ENCODE results near the gene SLC28A1. TPM values are rescaled to one million over a fixed set of nuclear protein-coding genes. Genes with fewer than 3 reads are reported as not detected.

The SLC28A1 gene
- total and polyA plus RNA-seq, 2 donors (not counting 1 experiment from before 2014, with no cell fraction given), result not detected

- TF ChIP-seq CTCF (IDR thresholded peaks at IDR 0.05), result no peak
- no peak for TF ChIP-seq EZH2 (IDR thresholded peaks at IDR 0.05; ENCODE audit: borderline replicate concordance, insufficient read depth, low read depth, low read length, poor library complexity, severe bottlenecking)
- no peak overlapping the region for H2AFZ ChIP-seq (ENCODE audit: insufficient read depth, low read depth, low read length, poor library complexity, severe bottlenecking)
Observed at GRCh38 chr15:84904419-84904818, 20.0 kb downstream of the SLC28A1 start.

GRCh38 chr15:84905016-84905916 is 20.8 kb downstream of the SLC28A1 start:
- Mint-ChIP-seq H3K9me3 (ENCODE audit: insufficient read depth) (peaks cover 2% of the 10 kb centered on the region), H3K4me1 (no peaks in the 10 kb centered on the region), H3K27ac (no peak overlapping the region), H3K4me3 (no peak overlapping the region), H3K27me3 (no peaks in the 10 kb centered on the region)
- ChIA-PET CTCF (no interaction called here), POLR2A (no interaction called here)
- H2AFZ ChIP-seq (ENCODE audit: insufficient read depth, low read depth, low read length, poor library complexity, severe bottlenecking), result no peak overlapping the region
- intact Hi-C loops (cut with micrococcal nuclease), result no loop called here
- TF ChIP-seq CTCF (IDR thresholded peaks at IDR 0.05) (no peak), EZH2 (IDR thresholded peaks at IDR 0.05; ENCODE audit: borderline replicate concordance, insufficient read depth, low read depth, low read length, poor library complexity, severe bottlenecking) (no peak)
- H3K4me1 ChIP-seq (ENCODE audit: control insufficient read depth in 2 of 2, insufficient read depth in 2 of 2, low read length in 2 of 2), result no peaks in the 10 kb centered on the region
- no peak overlapping the region for H3K4me3 ChIP-seq (ENCODE audit: control extremely low read depth in 1 of 5, extremely low read depth in 1 of 5, insufficient read depth in 1 of 5, low read depth in 2 of 5, low read length in 4 of 5)
- no peaks in the 10 kb centered on the region for H3K27me3 ChIP-seq (replicated peaks in 1 of 4; ENCODE audit: control extremely low read depth in 1 of 4, control insufficient read depth in 3 of 4, insufficient read depth in 4 of 4, low read length in 3 of 4)
- H3K4me2 ChIP-seq (replicated peaks; ENCODE audit: low read depth, low read length, poor library complexity, severe bottlenecking), result no peak overlapping the region
- H3K79me2 ChIP-seq (ENCODE audit: control insufficient read depth, insufficient read depth, low read length), result no peaks in the 10 kb centered on the region
- no peak overlapping the region for H3K9ac ChIP-seq (ENCODE audit: low read length)
- 92% methylated on average over 14 of the region's 15 CpGs for WGBS (ENCODE audit: insufficient coverage)
- H4K20me1 ChIP-seq (ENCODE audit: control insufficient read depth, insufficient read depth, low read length, poor library complexity, severe bottlenecking), result no peaks in the 10 kb centered on the region
- H3K27ac ChIP-seq (ENCODE audit: low read length in 2 of 2), result no peak overlapping the region
- H3K9me3 ChIP-seq (ENCODE audit: control extremely low read depth in 1 of 3, control insufficient read depth in 2 of 3, insufficient read depth in 1 of 3, low read length in 2 of 3), result peaks cover 0 to 11% (median 0%) of the 10 kb centered on the region in 3 donors
- DNase-seq (no peak), ATAC-seq (ENCODE audit: low read depth) (no peak)
- H3K36me3 ChIP-seq (replicated peaks in 1 of 2; ENCODE audit: control extremely low read depth in 1 of 2, control insufficient read depth in 1 of 2, extremely low read depth in 1 of 2, insufficient read depth in 2 of 2, low read length in 1 of 2), result no peaks in the 10 kb centered on the region

More at GRCh38 chr15:84904419-84904818, 20.0 kb downstream of the SLC28A1 start:
- no peak for DNase-seq
- Histone ChIP-seq H3K79me2 (ENCODE audit: control insufficient read depth, insufficient read depth, low read length) (no peaks in the 10 kb centered on the region), H3K9ac (ENCODE audit: low read length) (no peak overlapping the region), H3K27me3 (replicated peaks in 1 of 4; ENCODE audit: control extremely low read depth in 1 of 4, control insufficient read depth in 3 of 4, insufficient read depth in 4 of 4, low read length in 3 of 4) (no peaks in the 10 kb centered on the region), H3K27ac (ENCODE audit: low read length in 2 of 2) (no peak overlapping the region), H3K36me3 (replicated peaks in 1 of 2; ENCODE audit: control extremely low read depth in 1 of 2, control insufficient read depth in 1 of 2, extremely low read depth in 1 of 2, insufficient read depth in 2 of 2, low read length in 1 of 2) (no peaks in the 10 kb centered on the region), H3K9me3 (ENCODE audit: control extremely low read depth in 1 of 3, control insufficient read depth in 2 of 3, insufficient read depth in 1 of 3, low read length in 2 of 3) (peaks cover 0 to 16% (median 0%) of the 10 kb centered on the region in 3 donors), H3K4me1 (ENCODE audit: control insufficient read depth in 2 of 2, insufficient read depth in 2 of 2, low read length in 2 of 2) (no peaks in the 10 kb centered on the region), H4K20me1 (ENCODE audit: control insufficient read depth, insufficient read depth, low read length, poor library complexity, severe bottlenecking) (no peaks in the 10 kb centered on the region), H3K4me3 (ENCODE audit: control extremely low read depth in 1 of 5, extremely low read depth in 1 of 5, insufficient read depth in 1 of 5, low read depth in 2 of 5, low read length in 4 of 5) (no peak overlapping the region), H3K4me2 (replicated peaks; ENCODE audit: low read depth, low read length, poor library complexity, severe bottlenecking) (no peak overlapping the region)
- H3K9me3 Mint-ChIP-seq (ENCODE audit: insufficient read depth), result peaks cover 2% of the 10 kb centered on the region
- H3K4me3 Mint-ChIP-seq, result no peak overlapping the region
- ATAC-seq (ENCODE audit: low read depth), result no peak
- peaks cover 4% of the 10 kb centered on the region for H3K27me3 Mint-ChIP-seq
- ChIA-PET CTCF (no interaction called here), POLR2A (no interaction called here)
- 100% methylated on average over 2 of the region's 2 CpGs for WGBS (ENCODE audit: insufficient coverage)
- no peak overlapping the region for H3K27ac Mint-ChIP-seq
- H3K4me1 Mint-ChIP-seq, result no peaks in the 10 kb centered on the region
- intact Hi-C loops (cut with micrococcal nuclease), result no loop called here

Data from B cell (primary cell).